Natural killer cell treated with Interleukin-12 subunit alpha and Interleukin-12 subunit beta and Interleukin-15 and Interleukin-18, amount 100 ng/mL, for 72 hours (primary cell): ENCODE measurements around the gene PDK3. TPM values are rescaled to one million over a fixed set of nuclear protein-coding genes. Genes with fewer than 3 reads are reported as not detected.

Experiments used
- total RNA-seq, 2 donors: library from RNA; stranded (reverse); gene quantifications; one replicate each; pipeline ENCODE4 v1.2.3, GENCODE V29; 2022

PDK3 gene
- total RNA-seq, 2 donors from 2014 or later = 21.8 to 37.6 TPM

Other genes with a start within 250 kb of the PDK3 start
- not detected for gene SUPT20HL2, start 151.2 kb upstream of the PDK3 start, total RNA-seq
- gene SUPT20HL1, start 104.6 kb upstream of the PDK3 start, total RNA-seq = not detected
- gene PCYT1B, start 182.1 kb downstream of the PDK3 start, total RNA-seq = not detected
- gene POLA1, start 228.6 kb downstream of the PDK3 start, total RNA-seq = 10 to 100 TPM; 23.2 to 54.3 TPM